HG03342 (cell line): ENCODE data around the gene CEMIP.

ENCODE experiments used
- ATAC-seq: cut with Tn5 transposase; IDR thresholded peaks from one replicate; pipeline ENCODE4 v1.9.1; 2021; ENCODE audit warnings: mild to moderate bottlenecking, moderate library complexity; ENCODE audit not compliant: unreplicated experiment

The CEMIP gene

GRCh38 chr15:80998251-80998650, 219.1 kb downstream of the CEMIP start:
- no peak for ATAC-seq

GRCh38 chr15:80999623-81000036, 220.5 kb downstream of the CEMIP start:
- ATAC-seq: peak; percentile 29

- ATAC-seq: no peak
Measured at GRCh38 chr15:81000144-81000623, 221.0 kb downstream of the CEMIP start.

DNA sequence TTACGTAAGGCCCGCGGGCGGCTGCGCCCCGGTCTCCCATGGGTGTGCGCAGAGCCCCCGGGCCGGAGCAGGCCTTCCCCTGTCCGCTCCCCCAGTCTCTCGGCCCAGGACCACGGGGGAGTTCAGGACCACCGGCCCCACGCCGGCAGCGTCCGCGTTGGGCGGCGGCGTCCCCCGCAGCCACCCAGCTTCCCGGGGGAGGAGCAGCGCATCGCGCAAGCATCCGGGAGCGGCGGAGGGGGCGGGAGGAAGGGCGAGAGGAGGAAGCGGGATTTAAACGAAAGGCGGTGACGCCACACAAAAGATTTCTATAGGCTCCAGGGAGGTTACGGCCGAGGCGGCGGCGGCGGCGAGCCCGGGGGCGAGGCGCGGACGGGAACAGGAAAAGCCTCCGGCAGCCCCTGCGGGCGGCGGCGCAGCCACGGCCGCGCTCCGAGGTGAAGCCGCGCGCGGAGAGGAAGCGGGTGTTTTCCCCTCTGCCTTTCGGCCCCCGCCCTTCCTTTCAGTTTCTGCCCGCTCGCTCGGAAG, 221.5 kb downstream of the CEMIP start, which contains the start of gene TLNRD1:
Gene TLNRD1, plus strand, starts transcription at position 300 of the 528 bp plus-strand sequence. CDS start 1,349 bp downstream, outside the sequence.
- ATAC-seq: peak; percentile 54
